ENCODE measurements around the gene PLAAT4. TPM values are rescaled to one million over a fixed set of nuclear protein-coding genes. Genes with fewer than 3 reads are reported as not detected.

PLAAT4 gene
- total and polyA plus RNA-seq, 10 of the 15 experiments (the other 5 are each of a cell fraction or from before 2014, with no cell fraction given), result 6.0 to 34.3 (median 12.4) TPM

DNA sequence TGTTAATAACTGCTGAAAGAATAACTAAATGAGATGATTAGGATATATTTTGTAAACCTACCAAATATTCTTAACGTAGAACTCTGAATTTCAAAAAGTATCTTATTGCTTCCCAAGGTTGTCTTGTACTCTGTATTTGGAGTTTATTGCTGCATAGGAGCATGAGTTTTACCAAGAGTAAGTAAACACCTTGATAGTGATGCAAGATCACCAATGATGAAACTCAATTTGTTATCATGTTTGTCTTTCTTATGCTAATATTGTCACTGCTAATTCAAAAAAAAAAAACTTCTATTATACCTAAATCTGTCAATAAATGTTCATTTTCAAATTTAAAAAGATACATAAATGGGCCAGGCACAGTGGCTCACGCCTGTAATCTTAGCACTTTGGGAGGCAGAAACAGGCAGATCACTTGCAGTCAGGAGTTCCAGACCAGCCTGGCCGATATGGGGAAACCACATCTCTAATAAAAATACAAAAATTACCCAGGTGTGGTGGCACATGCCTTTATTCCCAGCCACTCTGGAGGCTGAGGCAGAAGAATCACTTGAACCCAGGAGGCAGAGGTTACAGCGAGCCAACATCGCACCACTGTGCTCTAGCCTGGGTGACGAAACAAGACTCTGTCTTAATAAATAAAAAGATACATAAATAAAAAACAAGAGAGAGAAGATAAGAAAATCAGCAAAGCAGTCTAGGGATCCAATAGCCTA, 50.0 kb downstream of the PLAAT4 start:
- no peaks in the 10 kb centered on the region for H4K20me1 ChIP-seq (ENCODE audit: control insufficient read depth, insufficient read depth)
- H3K4me3 ChIP-seq, result no peak overlapping the region
- no peak overlapping the region for H3K27ac ChIP-seq (ENCODE audit: control insufficient read depth, insufficient read depth)
- ChIA-PET CTCF (no interaction called here), RAD21 (ENCODE audit: unreplicated experiment) (no interaction called here), POLR2A (no interaction called here), SMC1A (ENCODE audit: uncharacterized antibody, unreplicated experiment) (no interaction called here)
- H3K9me3 ChIP-seq (replicated peaks; ENCODE audit: control insufficient read depth, insufficient read depth, low read length), result peaks cover 5% of the 10 kb centered on the region; the same call in 2 of the 3 replicates
- 64% methylated on average over 6 of the region's 6 CpGs for WGBS (ENCODE audit: insufficient coverage, insufficient replicate concordance, low lambda C conversion rate, missing lambda C conversion rate)
- H2AFZ ChIP-seq (ENCODE audit: control insufficient read depth, low read depth, low read length), result no peak overlapping the region
- FAIRE-seq, result no peak
- no peak overlapping the region for H3K9ac ChIP-seq (ENCODE audit: control insufficient read depth, insufficient read depth, low read length)
- no peaks in the 10 kb centered on the region for H3K27me3 ChIP-seq (replicated peaks in 1 of 2; ENCODE audit: control insufficient read depth in 2 of 2, insufficient read depth in 2 of 2, low read length in 1 of 2)
- no TSS peak for BruUV-seq (replicated peaks)
- no peaks in the 10 kb centered on the region for H3K36me3 ChIP-seq (ENCODE audit: control insufficient read depth in 2 of 2, insufficient read depth in 2 of 2, low read length in 1 of 2)
- no peak overlapping the region for H3K4me2 ChIP-seq (ENCODE audit: control insufficient read depth, insufficient read depth)
- ATAC-seq, result no peak
- 0 out of 2 replicates have a peak, but pooled peaks cover 3% of the 10 kb centered on the region for H3K4me1 ChIP-seq (ENCODE audit: control insufficient read depth, insufficient read depth, low read length)
- no peaks in the 10 kb centered on the region for H3K79me2 ChIP-seq (ENCODE audit: control insufficient read depth, insufficient read depth, low read length)
- DNase-seq (ENCODE audit: low read depth, low spot score), result no peak
- in situ Hi-C loops (cut with MboI) (no loop called here), intact Hi-C loops (cut with micrococcal nuclease; ENCODE audit: unreplicated experiment) (no loop called here)
- no peak for TF ChIP-seq E2F4 (IDR thresholded peaks at IDR 0.05; ENCODE audit: low read depth, low read length)
- TF ChIP-seq NFYB (IDR thresholded peaks at IDR 0.05; ENCODE audit: insufficient read depth, low read depth, low read length), result no peak
- no peak for TF ChIP-seq USF2 (IDR thresholded peaks at IDR 0.05; ENCODE audit: borderline replicate concordance, low read depth, low read length)
- TF ChIP-seq ASH2L (IDR thresholded peaks at IDR 0.05; ENCODE audit: borderline replicate concordance, low read depth), result no peak
- TF ChIP-seq ZNF217 (IDR thresholded peaks at IDR 0.05), result no peak
- TF ChIP-seq BCL3 (IDR thresholded peaks at IDR 0.05; ENCODE audit: borderline replicate concordance, insufficient read depth, low read depth, low read length, poor library complexity, severe bottlenecking), result no peak
- no peak for TF ChIP-seq RELA (IDR thresholded peaks at IDR 0.05; ENCODE audit: borderline replicate concordance, partially characterized antibody)
- no peak for TF ChIP-seq KDM1A (IDR thresholded peaks at IDR 0.05; ENCODE audit: borderline replicate concordance)
- no peak for TF ChIP-seq POLR2AphosphoS5 (IDR thresholded peaks at IDR 0.05; ENCODE audit: low read length)
- TF ChIP-seq, protein P1, sequence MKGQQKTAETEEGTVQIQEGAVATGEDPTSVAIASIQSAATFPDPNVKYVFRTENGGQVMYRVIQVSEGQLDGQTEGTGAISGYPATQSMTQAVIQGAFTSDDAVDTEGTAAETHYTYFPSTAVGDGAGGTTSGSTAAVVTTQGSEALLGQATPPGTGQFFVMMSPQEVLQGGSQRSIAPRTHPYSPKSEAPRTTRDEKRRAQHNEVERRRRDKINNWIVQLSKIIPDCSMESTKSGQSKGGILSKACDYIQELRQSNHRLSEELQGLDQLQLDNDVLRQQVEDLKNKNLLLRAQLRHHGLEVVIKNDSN (IDR thresholded peaks at IDR 0.05; ENCODE audit: borderline replicate concordance, extremely low read length, insufficient read depth, low read depth, low read length), result no peak
- TF ChIP-seq TCF7 (IDR thresholded peaks at IDR 0.05; ENCODE audit: borderline replicate concordance), result no peak
- TF ChIP-seq E4F1 (IDR thresholded peaks at IDR 0.05; ENCODE audit: borderline replicate concordance, partially characterized antibody), result no peak
- no peak for TF ChIP-seq BCL11A (IDR thresholded peaks at IDR 0.05; ENCODE audit: low read depth, low read length)
- no peak for TF ChIP-seq CBX3 (IDR thresholded peaks at IDR 0.05; ENCODE audit: borderline replicate concordance, low read depth)
